IMR-90 (cell line): ENCODE data around the gene LCP1. TPM values are rescaled to one million over a fixed set of nuclear protein-coding genes. Genes with fewer than 3 reads are reported as not detected.

ENCODE experiments used
- ATAC-seq: fragments of 200-7000 bp; cut with Tn5 transposase; 2 replicates; pipeline ENCODE4 v1.9.1; 2020; ENCODE audit warnings: low read depth, mild to moderate bottlenecking, moderate library complexity
- BruUV-seq: library from RNA; stranded (reverse); fragments of 400-500 nt; replicated peaks from 2 replicates; lab custom pipeline; 2021; lab: Mats Ljungman, UMichigan
- CTCF ChIA-PET: fragments of 300-600 bp; formaldehyde crosslinking; extraction: SDS; loops from one replicate; lab custom pipeline; 2021; ENCODE audit warnings: antibody characterized with exemption; lab: Yijun Ruan, JAX
- POLR2A ChIA-PET: fragments of 300-600 bp; sonication (Branson Sonifier 250); formaldehyde crosslinking; loops from one replicate; lab custom pipeline; 2022; ENCODE audit warnings: antibody characterized with exemption; ENCODE audit not compliant: unreplicated experiment; lab: Charles Lee
- DNase-seq: peaks from one replicate; pipeline ENCODE4 v3.0.0; 2013
- H2AFZ ChIP-seq: replicated peaks from 2 replicates; pipeline ENCODE3; 2013; ENCODE audit warnings: low read length, mild to moderate bottlenecking; ENCODE audit not compliant: poor library complexity
- H2AK5ac ChIP-seq: 2 replicates; pipeline ENCODE4 v1.6.1; 2013; ENCODE audit warnings: low read depth, low read length, inconsistent platforms
- H2AK9ac ChIP-seq: replicated peaks from 2 replicates; pipeline ENCODE3; 2013; ENCODE audit warnings: mild to moderate bottlenecking, low read depth, low read length, moderate library complexity; ENCODE audit not compliant: poor library complexity
- H2BK120ac ChIP-seq: 2 replicates; pipeline ENCODE4 v1.6.1; 2013; ENCODE audit warnings: low read depth, low read length, inconsistent platforms
- H2BK15ac ChIP-seq: 3 replicates; pipeline ENCODE4 v1.6.1; 2013; ENCODE audit warnings: low read depth, low read length, inconsistent platforms
- H2BK20ac ChIP-seq: 2 replicates; pipeline ENCODE4 v1.6.1; 2013; ENCODE audit warnings: low read depth, mild to moderate bottlenecking, inconsistent platforms, low read length, moderate library complexity
- H2BK5ac ChIP-seq: 2 replicates; pipeline ENCODE4 v1.6.1; 2013; ENCODE audit warnings: mild to moderate bottlenecking, low read depth, low read length, inconsistent platforms; ENCODE audit not compliant: poor library complexity, severe bottlenecking
- H3K14ac ChIP-seq: replicated peaks from 2 replicates; pipeline ENCODE4 v1.6.1; 2013; ENCODE audit warnings: low read depth, low read length, inconsistent platforms
- H3K18ac ChIP-seq: 2 replicates; pipeline ENCODE4 v1.6.1; 2013; ENCODE audit warnings: low read depth, low read length, control low read depth
- H3K23ac ChIP-seq: 2 replicates; pipeline ENCODE4 v1.6.1; 2013; ENCODE audit warnings: low read depth, low read length, inconsistent platforms
- H3K27ac ChIP-seq: 2 replicates; pipeline ENCODE4 v1.5.1; 2013; ENCODE audit warnings: mild to moderate bottlenecking, control low read depth, low read length; ENCODE audit not compliant: insufficient read depth
- H3K27me3 ChIP-seq: 2 replicates; pipeline ENCODE4 v1.6.1; 2013; ENCODE audit warnings: low read length; ENCODE audit not compliant: control insufficient read depth, insufficient read depth
- H3K36me3 ChIP-seq: 2 replicates; pipeline ENCODE4 v1.6.1; 2013; ENCODE audit warnings: low read length, mixed read lengths; ENCODE audit not compliant: control insufficient read depth, insufficient read depth
- H3K4ac ChIP-seq: 2 replicates; pipeline ENCODE4 v1.6.1; 2013; ENCODE audit warnings: low read depth, low read length, inconsistent platforms
- H3K4me1 ChIP-seq: 2 replicates; pipeline ENCODE4 v1.6.1; 2013; ENCODE audit warnings: low read length, mixed read lengths; ENCODE audit not compliant: control insufficient read depth, insufficient read depth
- H3K4me2 ChIP-seq: 2 replicates; pipeline ENCODE4 v1.6.1; 2013; ENCODE audit warnings: low read depth, mild to moderate bottlenecking, control low read depth, low read length, moderate library complexity
- H3K4me3 ChIP-seq: 2 replicates; pipeline ENCODE4 v1.5.1; 2013; ENCODE audit warnings: low read depth, mild to moderate bottlenecking, control low read depth, low read length, moderate library complexity; ENCODE audit not compliant: insufficient read depth
- H3K56ac ChIP-seq: 2 replicates; pipeline ENCODE4 v1.6.1; 2013; ENCODE audit warnings: low read length, inconsistent platforms; ENCODE audit not compliant: insufficient read depth; ENCODE audit errors: extremely low read depth
- H3K79me1 ChIP-seq, 2 experiments: 2 replicates each; pipeline ENCODE4 v1.6.1; 2013; ENCODE audit warnings: low read length in 2 of 2, inconsistent platforms in 1 of 2, low read depth in 1 of 2
- H3K9ac ChIP-seq: 2 replicates; pipeline ENCODE4 v1.6.1; 2013; ENCODE audit warnings: low read depth, low read length, control low read depth
- H3K9me1 ChIP-seq: 2 replicates; pipeline ENCODE4 v1.6.1; 2013; ENCODE audit warnings: low read length, inconsistent platforms; ENCODE audit not compliant: insufficient read depth
- H3K9me3 ChIP-seq: 2 replicates; pipeline ENCODE4 v1.6.1; 2013; ENCODE audit warnings: low read length; ENCODE audit not compliant: control insufficient read depth, insufficient read depth
- H4K20me1 ChIP-seq: 2 replicates; pipeline ENCODE4 v1.6.1; 2013; ENCODE audit warnings: low read length, inconsistent platforms; ENCODE audit not compliant: insufficient read depth
- H4K5ac ChIP-seq: 2 replicates; pipeline ENCODE4 v1.6.1; 2013; ENCODE audit warnings: mild to moderate bottlenecking, low read depth, low read length, control low read depth
- H4K8ac ChIP-seq, 2 experiments: 2 replicates each; pipeline ENCODE4 v1.6.1; 2013; ENCODE audit warnings: low read depth in 2 of 2, low read length in 2 of 2, control low read depth in 1 of 2, inconsistent platforms in 1 of 2
- H4K91ac ChIP-seq: 2 replicates; pipeline ENCODE4 v1.6.1; 2013; ENCODE audit warnings: low read depth, low read length, inconsistent platforms; ENCODE audit not compliant: insufficient read depth
- BHLHE40 ChIP-seq: fragments of 150-350 bp; IDR thresholded peaks from 2 replicates; pipeline ENCODE4 v1.6.1; 2016; ENCODE audit warnings: mild to moderate bottlenecking, low read depth, low read length
- CEBPB ChIP-seq: IDR thresholded peaks from 2 replicates; pipeline ENCODE4 v1.6.1; 2012; ENCODE audit warnings: low read depth, low read length, improper control_type of control experiment
- CHD1 ChIP-seq: IDR thresholded peaks from 2 replicates; pipeline ENCODE4 v1.6.1; 2012; ENCODE audit warnings: low read depth, low read length, improper control_type of control experiment
- FOS ChIP-seq: fragments of 150-350 bp; IDR thresholded peaks from 2 replicates; pipeline ENCODE4 v1.6.1; 2016; ENCODE audit warnings: low read depth, low read length
- MAFK ChIP-seq: IDR thresholded peaks from 2 replicates; pipeline ENCODE4 v1.6.1; 2012; ENCODE audit warnings: low read depth, low read length, improper control_type of control experiment
- MAZ ChIP-seq: IDR thresholded peaks from 2 replicates; pipeline ENCODE4 v1.6.1; 2012; ENCODE audit warnings: low read depth, mild to moderate bottlenecking, low read length, improper control_type of control experiment, moderate library complexity, borderline replicate concordance
- MXI1 ChIP-seq: IDR thresholded peaks from 2 replicates; pipeline ENCODE4 v1.6.1; 2012; ENCODE audit warnings: low read depth, mild to moderate bottlenecking, low read length, moderate library complexity, borderline replicate concordance
- NFE2L2 ChIP-seq: fragments of 150-350 bp; IDR thresholded peaks from 2 replicates; pipeline ENCODE4 v1.6.1; 2016; ENCODE audit warnings: low read depth, mild to moderate bottlenecking, low read length
- POLR2A ChIP-seq: IDR thresholded peaks from 2 replicates; pipeline ENCODE4 v1.6.1; 2012; ENCODE audit warnings: mild to moderate bottlenecking, low read depth, low read length
- RAD21 ChIP-seq: IDR thresholded peaks from 2 replicates; pipeline ENCODE4 v1.6.1; 2012; ENCODE audit warnings: low read length, improper control_type of control experiment
- RCOR1 ChIP-seq: IDR thresholded peaks from 2 replicates; pipeline ENCODE4 v1.6.1; 2012; ENCODE audit warnings: mild to moderate bottlenecking, low read length, improper control_type of control experiment; ENCODE audit not compliant: insufficient replicate concordance
- WGBS, 2 experiments: methylation state at CpG; one replicate each; pipeline versions ENCODE4 v1.1.5 to v1.1.7; 2013; ENCODE audit warnings: missing lambda C conversion rate in 2 of 2; ENCODE audit not compliant: insufficient read length in 1 of 2; ENCODE audit errors: extremely low coverage in 2 of 2; 5-methylcytosine and 5-hydroxymethylcytosine counted together
- dilution Hi-C: fragments of 300-500 bp; cut with HindIII; formaldehyde crosslinking; loops from one replicate; pipeline ENCODE4 v1.14.3; 2018; ENCODE audit warnings: low sequenced_read_pairs; ENCODE audit not compliant: unreplicated experiment
- in situ Hi-C: fragments of 300-500 bp; cut with MboI; formaldehyde crosslinking; loops from 3 replicates; pipeline ENCODE4 v1.14.3; 2019; ENCODE audit warnings: low sequenced_read_pairs, inconsistent platforms, mixed read lengths
- intact Hi-C: fragments of 100-400 bp; cut with micrococcal nuclease; formaldehyde crosslinking; loops from 2 replicates; pipeline ENCODE4 v1.10.0; 2022
- polyA plus RNA-seq, 3 experiments: library from polyadenylated mRNA; depleted of rRNA; stranded (reverse); fragments of >200 nt; gene quantifications; 2 replicates each; pipeline ENCODE4 v1.2.3, GENCODE V29; 2012; ENCODE audit warnings: low replicate concordance in 1 of 3
- total RNA-seq: library from RNA; depleted of rRNA; stranded (reverse); fragments of >200 nt; gene quantifications from 2 replicates; pipeline ENCODE4 v1.2.3, GENCODE V29; 2012
- TF ChIP-seq, protein P1 (sequence below): fragments of 150-350 bp; IDR thresholded peaks from 2 replicates; pipeline ENCODE4 v1.6.1; 2017; ENCODE audit warnings: mild to moderate bottlenecking, antibody characterized with exemption, low read length, low read depth
- TF ChIP-seq, protein P2 (sequence below): fragments of 150-350 bp; IDR thresholded peaks from 2 replicates; pipeline ENCODE4 v1.6.1; 2016; ENCODE audit warnings: low read depth, mild to moderate bottlenecking, low read length, moderate library complexity, borderline replicate concordance
- TF ChIP-seq, protein P3 (sequence below): conservative IDR thresholded peaks from 2 replicates; pipeline ENCODE4 v1.5.1; 2012; ENCODE audit warnings: mild to moderate bottlenecking, low read depth, low read length, improper control_type of control experiment

LCP1 gene
- total and polyA plus RNA-seq, 2 of the 4 experiments (the other 2 are of a cell fraction), result not detected

DNA sequence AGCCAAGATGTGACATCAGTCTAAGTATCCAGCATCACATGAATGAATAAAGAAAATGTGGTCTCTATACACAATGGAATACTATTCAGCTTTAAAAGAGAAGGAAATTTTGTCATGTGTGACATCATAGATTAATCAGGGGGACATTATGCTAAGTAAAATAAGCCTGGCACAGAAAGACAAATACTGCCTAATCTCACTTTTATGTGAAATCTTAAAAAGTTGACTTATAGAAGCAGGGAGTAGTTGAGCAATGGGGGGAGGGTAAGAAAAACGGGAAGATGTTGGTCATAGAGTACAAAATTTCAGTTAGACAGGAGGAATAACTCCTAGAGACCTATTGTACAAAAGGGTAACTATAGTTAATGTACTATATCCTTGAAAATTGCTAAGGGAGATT lies 10.4 kb upstream of the LCP1 start:
- TF ChIP-seq FOS, result no peak
- no peak for TF ChIP-seq RAD21
- no peak for TF ChIP-seq MXI1
- no peak for TF ChIP-seq NFE2L2
- TF ChIP-seq CEBPB, result no peak
- TF ChIP-seq, protein P1, sequence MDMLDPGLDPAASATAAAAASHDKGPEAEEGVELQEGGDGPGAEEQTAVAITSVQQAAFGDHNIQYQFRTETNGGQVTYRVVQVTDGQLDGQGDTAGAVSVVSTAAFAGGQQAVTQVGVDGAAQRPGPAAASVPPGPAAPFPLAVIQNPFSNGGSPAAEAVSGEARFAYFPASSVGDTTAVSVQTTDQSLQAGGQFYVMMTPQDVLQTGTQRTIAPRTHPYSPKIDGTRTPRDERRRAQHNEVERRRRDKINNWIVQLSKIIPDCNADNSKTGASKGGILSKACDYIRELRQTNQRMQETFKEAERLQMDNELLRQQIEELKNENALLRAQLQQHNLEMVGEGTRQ, result no peak
- no peak for TF ChIP-seq MAZ
- TF ChIP-seq, protein P2, sequence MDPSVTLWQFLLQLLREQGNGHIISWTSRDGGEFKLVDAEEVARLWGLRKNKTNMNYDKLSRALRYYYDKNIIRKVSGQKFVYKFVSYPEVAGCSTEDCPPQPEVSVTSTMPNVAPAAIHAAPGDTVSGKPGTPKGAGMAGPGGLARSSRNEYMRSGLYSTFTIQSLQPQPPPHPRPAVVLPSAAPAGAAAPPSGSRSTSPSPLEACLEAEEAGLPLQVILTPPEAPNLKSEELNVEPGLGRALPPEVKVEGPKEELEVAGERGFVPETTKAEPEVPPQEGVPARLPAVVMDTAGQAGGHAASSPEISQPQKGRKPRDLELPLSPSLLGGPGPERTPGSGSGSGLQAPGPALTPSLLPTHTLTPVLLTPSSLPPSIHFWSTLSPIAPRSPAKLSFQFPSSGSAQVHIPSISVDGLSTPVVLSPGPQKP, result no peak
- TF ChIP-seq POLR2A, result no peak
- no peak for TF ChIP-seq MAFK
- TF ChIP-seq BHLHE40, result no peak
- TF ChIP-seq, protein P3, sequence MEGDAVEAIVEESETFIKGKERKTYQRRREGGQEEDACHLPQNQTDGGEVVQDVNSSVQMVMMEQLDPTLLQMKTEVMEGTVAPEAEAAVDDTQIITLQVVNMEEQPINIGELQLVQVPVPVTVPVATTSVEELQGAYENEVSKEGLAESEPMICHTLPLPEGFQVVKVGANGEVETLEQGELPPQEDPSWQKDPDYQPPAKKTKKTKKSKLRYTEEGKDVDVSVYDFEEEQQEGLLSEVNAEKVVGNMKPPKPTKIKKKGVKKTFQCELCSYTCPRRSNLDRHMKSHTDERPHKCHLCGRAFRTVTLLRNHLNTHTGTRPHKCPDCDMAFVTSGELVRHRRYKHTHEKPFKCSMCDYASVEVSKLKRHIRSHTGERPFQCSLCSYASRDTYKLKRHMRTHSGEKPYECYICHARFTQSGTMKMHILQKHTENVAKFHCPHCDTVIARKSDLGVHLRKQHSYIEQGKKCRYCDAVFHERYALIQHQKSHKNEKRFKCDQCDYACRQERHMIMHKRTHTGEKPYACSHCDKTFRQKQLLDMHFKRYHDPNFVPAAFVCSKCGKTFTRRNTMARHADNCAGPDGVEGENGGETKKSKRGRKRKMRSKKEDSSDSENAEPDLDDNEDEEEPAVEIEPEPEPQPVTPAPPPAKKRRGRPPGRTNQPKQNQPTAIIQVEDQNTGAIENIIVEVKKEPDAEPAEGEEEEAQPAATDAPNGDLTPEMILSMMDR, result no peak
- no peak for TF ChIP-seq RCOR1
- TF ChIP-seq CHD1, result no peak
- no peaks in the 10 kb centered on the region for H3K9me1 ChIP-seq
- no peak overlapping the region for H3K18ac ChIP-seq
- no peak overlapping the region for H4K91ac ChIP-seq
- H3K4ac ChIP-seq, result no peak overlapping the region
- no peak overlapping the region for H2BK20ac ChIP-seq
- H3K23ac ChIP-seq, result no peak overlapping the region
- H3K36me3 ChIP-seq, result no peaks in the 10 kb centered on the region
- no peak overlapping the region for H2AK9ac ChIP-seq
- H3K9ac ChIP-seq, result no peak overlapping the region
- no peak overlapping the region for H2BK5ac ChIP-seq
- no peak overlapping the region for H3K4me3 ChIP-seq
- no peak overlapping the region for H4K8ac ChIP-seq
- no peak overlapping the region for H2BK15ac ChIP-seq
- no peaks in the 10 kb centered on the region for H3K4me1 ChIP-seq
- no peak overlapping the region for H3K56ac ChIP-seq
- DNase-seq, result no peak
- H3K9me3 ChIP-seq, result no peaks in the 10 kb centered on the region
- no CpG with 5 or more reads among the region's 1 CpG for WGBS, 2 experiments
- in situ Hi-C loops (no loop called here), intact Hi-C loops (no loop called here), dilution Hi-C loops (no loop called here)
- POLR2A ChIA-PET, result no interaction called here
- no peaks in the 10 kb centered on the region for H3K79me1 ChIP-seq
- H3K27me3 ChIP-seq, result no peaks in the 10 kb centered on the region
- no peak overlapping the region for H2AFZ ChIP-seq
- no peak for ATAC-seq
- no peaks in the 10 kb centered on the region for H4K20me1 ChIP-seq
- H3K4me2 ChIP-seq, result no peak overlapping the region
- BruUV-seq, result no TSS peak
- no peak overlapping the region for H2AK5ac ChIP-seq
- CTCF ChIA-PET, result no interaction called here
- no peak overlapping the region for H3K27ac ChIP-seq
- H4K5ac ChIP-seq, result no peak overlapping the region
- no peak overlapping the region for H3K14ac ChIP-seq
- H2BK120ac ChIP-seq, result no peak overlapping the region
